NCI-H2107 treated with DMSO at 0.1 percent for 48 hours (cell line): ENCODE measurements around the gene PRSS38.

Experiments used
- DNase-seq: peaks from one replicate; lab custom pipeline; 2025; ENCODE audit not compliant: unreplicated experiment; lab: John Stamatoyannopoulos, UW

Gene PRSS38

DNA sequence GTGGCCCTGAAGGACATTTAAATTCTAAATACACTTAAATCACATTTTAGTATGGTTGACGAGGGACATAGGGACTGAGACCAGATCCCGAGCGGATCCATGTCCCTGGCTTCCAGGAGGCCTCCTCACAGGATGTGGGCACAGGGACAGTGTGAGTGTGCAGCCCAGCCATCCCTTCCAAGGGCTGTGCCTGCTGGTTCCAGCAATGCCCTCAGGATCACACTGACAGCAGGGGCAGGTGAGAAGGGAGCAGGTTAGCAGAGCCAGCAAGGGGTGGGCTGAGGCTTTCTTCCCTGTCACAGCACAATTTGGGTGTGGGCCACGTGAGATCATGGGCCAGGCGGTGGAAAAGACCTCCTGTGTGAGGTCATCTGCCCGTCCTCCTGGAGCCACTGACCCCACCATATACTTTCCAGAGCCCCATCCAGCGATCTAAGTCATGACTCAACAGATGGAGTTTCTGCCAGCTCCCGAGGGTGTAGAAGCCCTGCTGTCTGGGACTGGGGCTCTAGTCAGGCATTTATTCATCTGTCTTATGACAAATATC lies 37.0 kb upstream of the PRSS38 start:
- no peak for DNase-seq

DNA sequence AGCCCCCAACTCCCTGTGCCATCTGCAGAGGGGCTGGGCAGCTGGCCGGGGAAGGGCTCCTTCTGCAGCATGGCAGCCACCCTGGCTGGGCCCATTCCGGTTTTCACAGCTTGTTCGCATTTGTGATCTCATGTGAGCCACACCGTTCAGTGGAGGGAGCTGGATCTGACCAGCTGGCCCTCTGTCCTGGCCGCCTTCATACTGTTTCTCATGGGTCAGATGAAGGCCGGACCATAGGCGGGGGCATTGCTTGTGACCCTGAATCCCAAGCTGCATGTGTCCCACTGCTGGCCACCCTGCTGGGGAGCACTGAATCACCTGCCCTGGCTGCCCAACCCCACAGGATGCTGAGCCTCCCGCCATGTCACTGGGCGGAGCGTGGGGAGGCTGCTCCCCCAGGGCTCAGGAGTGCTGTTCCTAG lies 36.4 kb upstream of the PRSS38 start:
- DNase-seq, result no peak

- DNase-seq, result no peak
Observed at GRCh38 chr1:227779685-227780084, 35.8 kb upstream of the PRSS38 start.

DNA sequence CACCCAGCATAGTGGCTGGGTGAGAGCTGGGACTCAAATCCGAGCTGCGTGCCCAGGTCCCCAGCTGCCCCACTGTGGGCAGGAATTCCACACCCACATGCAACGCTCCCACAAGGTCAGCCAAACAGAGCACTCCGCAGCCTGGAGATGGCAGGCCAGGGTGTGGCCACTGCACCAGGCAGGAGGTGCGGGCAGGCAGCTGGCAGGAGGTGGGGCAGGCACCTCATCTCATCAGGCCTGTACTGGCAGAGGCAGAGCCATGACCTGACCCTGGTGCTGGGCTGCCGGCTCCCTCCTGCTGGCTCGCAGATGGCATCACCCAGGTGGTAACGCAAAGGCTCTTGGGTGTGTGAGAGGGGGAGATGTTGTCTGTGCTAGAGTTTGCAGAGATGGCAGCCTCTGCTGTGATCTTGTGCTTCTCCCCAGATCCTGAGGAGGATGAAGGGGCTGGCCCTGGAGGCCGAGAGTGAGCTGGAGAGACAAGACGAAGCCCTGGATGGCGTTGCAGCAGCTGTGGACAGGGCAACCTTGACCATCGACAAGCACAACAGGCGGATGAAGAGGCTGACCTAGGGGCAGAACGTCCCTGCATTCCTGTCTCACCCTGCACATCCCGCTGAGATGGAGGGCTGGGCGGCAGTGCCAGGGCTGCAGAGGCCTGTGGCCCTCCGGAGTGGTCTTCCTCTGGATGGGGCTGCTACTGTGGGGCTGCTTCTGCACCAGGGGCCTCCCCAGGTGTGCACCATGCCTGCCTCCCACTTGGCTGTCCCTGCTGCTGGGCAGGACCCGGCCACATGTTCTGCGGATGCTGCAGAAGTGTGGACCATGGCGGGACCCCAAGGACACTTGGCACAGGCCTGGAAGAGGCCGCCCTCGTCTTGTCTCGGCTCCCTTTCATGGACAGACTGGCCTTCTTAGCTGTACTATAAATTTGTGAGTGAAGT lies 35.1 kb upstream of the PRSS38 start:
- no peak for DNase-seq

- no peak for DNase-seq
Observed at GRCh38 chr1:227781314-227781930, 34.1 kb upstream of the PRSS38 start.

DNA sequence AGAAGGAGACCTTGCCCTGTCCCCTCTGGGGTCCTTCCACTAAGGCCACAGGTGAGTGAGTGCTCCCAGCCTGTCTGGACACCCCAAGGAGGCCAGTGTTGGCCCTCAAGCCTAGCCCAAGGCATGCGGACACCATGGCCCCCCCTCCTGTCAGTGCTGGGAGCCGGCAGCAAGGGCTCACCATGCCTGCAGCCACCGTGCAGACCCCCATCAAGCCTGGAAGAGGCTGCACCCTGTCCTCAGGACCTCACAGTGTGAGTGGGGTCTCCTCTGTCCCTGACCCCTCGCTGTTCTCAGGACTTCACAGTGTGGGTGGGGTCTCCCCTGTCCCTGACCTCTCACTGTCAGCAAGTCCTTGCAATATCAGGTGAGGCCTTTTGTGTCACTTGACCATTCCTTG lies 33.2 kb upstream of the PRSS38 start:
- no peak for DNase-seq

GRCh38 chr1:227785094-227785804 lies 30.2 kb upstream of the PRSS38 start:
- DNase-seq, result no peak

- no peak for DNase-seq
Observed at GRCh38 chr1:227785805-227786671, 29.4 kb upstream of the PRSS38 start.

DNA sequence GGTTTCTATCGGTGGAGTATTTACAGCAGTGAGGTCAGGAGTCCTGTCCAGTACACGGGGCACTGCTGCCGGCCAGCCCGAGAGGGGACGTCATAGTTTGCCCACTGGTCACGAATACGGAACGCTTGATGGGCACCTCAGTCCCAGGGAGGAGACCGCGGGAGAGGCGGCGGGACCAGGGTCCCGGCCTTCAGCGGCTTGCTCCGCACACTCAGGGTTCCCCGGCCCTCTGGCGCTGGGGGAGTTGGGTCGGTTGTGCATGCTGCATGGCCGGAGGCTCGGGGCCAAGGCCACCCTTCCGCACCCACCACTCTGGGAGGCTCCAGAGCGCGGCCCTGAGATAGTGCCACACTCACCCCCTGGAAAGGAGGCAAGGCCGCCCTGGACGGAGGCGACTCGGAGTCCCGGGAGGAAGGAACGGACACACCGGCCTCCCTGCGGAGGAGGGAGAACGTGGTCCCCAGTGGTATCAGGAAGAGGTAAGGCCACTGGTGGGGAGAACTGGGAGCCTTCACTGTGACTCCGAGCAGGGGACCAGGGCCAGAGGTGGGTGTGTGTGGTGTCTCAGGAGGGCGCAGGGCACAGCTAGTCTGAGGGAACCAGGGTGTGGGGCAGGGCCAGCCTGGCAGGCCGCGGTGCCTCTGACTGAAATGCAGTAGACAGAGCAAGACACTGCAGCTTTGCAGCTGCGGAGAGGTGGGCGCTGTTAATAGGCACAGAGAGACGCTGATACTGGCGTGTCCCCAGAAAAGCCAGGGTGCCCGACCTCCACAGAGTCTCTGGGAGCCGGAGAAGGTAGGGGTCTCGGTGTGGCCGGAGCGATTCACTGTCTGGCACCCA lies 28.6 kb upstream of the PRSS38 start:
- DNase-seq, result no peak

DNA sequence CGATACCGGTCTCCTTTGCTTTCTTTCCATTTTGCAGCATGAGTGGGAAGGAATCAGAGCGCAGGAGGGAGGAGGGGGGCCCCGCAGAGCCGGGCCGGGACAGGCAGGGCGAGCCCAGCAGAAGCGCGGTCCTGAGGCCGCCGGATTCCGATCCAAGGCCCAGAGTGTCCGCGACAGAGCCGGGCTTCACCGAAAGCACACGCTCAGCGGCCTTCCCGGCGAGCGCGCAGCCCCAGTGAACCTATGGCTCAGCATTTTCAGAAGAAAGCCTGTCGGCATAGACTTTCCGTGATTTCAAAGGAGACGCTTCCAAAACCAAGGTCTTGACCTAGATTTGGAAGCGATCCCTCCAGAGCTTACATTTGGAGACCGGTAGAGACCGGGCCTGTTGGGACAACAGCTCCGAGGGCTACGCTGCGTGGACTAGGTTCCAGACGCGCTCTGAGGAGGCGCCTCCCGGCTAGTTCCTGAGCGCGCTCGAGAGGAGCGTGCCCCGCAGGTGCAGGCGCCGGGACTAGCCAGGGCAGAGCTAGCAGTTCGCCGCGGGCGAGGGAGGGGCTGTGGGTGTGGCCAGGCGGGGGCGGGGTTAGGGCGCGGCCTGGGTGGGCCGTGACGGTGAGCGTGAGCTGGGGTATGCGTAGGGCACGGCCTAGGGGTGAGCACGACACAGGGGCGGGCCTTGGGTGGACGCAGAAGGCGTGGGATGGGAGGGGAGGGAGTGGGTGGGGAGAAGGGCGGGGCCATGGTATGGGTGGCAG lies 27.8 kb upstream of the PRSS38 start:
- peak; percentile 91 for DNase-seq

GRCh38 chr1:227788271-227789083 lies 27.0 kb upstream of the PRSS38 start:
- no peak for DNase-seq

DNA sequence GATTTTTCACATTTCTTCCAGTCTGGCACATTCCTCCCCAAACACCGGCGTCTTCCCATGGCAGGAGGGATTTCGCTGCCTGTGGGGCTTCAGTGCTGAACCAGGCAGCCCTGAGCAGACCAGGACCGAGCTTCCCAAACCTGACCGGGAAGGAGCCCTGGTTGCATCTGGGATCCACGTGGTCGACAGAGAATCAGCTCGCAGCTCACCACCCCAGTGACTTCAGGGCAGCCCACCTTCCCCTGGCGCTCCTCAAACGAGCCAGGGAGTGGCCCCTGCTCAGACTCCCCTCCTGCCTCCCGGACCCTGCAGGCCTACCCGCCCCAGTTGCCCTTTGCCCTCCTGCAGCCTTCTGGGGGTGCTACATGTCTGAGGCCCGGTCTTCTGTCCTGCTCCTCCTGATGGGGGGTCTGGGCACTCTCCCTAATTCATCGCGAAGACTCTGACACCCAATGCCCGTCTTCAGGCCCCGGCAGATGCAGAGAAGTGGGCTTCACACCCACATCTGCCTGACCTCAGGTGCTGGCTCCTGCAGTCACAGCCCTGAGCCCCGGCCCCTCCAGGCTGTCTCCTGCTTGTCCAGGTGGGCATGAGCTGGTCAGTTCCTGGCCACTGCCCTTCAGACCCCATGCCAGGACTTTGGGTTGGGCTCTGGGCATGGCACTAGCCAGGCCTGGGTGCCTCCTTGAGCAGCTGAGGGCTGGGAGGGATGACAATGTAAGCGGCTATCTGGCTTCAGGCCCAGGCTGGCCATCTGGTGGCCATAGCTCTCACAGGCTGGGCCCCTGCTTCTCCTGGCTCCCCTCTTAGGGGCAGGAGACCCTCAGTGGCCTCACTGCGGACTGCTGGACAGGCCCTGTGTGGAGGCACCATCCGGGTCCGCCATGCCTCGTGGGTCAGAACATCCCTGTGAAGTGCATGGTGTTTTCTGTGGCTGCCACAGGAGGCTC lies 26.1 kb upstream of the PRSS38 start:
- no peak for DNase-seq

DNA sequence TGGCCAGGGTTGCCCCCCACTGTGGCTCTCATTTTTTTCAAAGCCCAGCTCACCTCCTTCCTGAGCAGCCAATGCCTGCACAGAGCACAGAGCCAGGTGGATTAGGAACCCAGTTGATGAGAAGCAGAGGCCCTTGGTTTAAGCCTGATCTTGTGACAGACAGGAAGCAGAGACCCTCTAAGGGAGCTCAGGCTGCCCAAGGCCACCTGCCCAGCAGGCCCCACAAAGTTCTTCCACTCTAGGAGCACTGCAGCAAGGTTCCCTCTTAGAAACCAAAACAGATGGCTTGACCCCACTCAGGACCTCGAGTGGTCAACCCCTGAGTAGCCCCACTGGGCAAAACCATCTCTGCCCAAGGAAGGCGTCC lies 25.5 kb upstream of the PRSS38 start:
- no peak for DNase-seq

DNA sequence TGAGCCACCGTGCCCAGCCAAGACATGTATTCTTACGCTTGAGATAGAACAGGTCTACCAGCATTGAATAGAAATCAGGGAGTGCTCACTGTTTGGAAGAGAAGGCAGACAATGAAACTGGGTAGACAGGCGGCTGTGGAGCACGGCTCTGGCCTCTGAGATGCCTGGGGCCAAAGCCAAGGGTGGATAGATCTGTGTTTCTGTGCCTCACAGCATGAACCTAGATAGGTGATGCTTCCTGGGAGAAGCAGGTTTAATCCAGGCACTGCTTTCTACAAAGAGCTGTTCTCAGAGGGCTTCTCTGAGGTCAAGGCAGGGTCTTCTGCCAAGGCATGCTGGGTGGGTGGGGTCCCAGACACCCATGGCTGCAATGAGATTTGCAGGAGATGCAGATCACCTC lies 24.6 kb upstream of the PRSS38 start:
- DNase-seq, result no peak

- no peak for DNase-seq
Observed at GRCh38 chr1:227791425-227792143, 23.9 kb upstream of the PRSS38 start.
